Epithelial cell of esophagus (primary cell): ENCODE measurements around the gene UBXN10.

Experiments used
- DNase-seq: peaks from one replicate; pipeline ENCODE4 v3.0.0; 2010; ENCODE audit warnings: low read depth
- H3K4me3 ChIP-seq: 2 replicates; pipeline ENCODE4 v1.5.1; 2011; ENCODE audit warnings: mild to moderate bottlenecking, low read length, control low read depth
- CTCF ChIP-seq: IDR thresholded peaks from 2 replicates; pipeline ENCODE4 v1.5.1; 2011; ENCODE audit warnings: low read depth, mild to moderate bottlenecking, low read length, control low read depth, inconsistent platforms; ENCODE audit not compliant: insufficient read depth; ENCODE audit errors: missing control alignments

Gene UBXN10

GRCh38 chr1:20178634-20179370, 7.1 kb upstream of the UBXN10 start:
- DNase-seq = no peak
- H3K4me3 ChIP-seq = no peak overlapping the region
- TF ChIP-seq CTCF = no peak

GRCh38 chr1:20179371-20180128, 6.3 kb upstream of the UBXN10 start:
- no peak for DNase-seq
- TF ChIP-seq CTCF = no peak
- H3K4me3 ChIP-seq = no peak overlapping the region

- no peak overlapping the region for H3K4me3 ChIP-seq
- DNase-seq = no peak
- TF ChIP-seq CTCF = no peak
Measured at GRCh38 chr1:20180129-20180843, 5.6 kb upstream of the UBXN10 start.

GRCh38 chr1:20180844-20181207, 5.1 kb upstream of the UBXN10 start:
- no peak for DNase-seq
- no peak for TF ChIP-seq CTCF

GRCh38 chr1:20182415-20182814, 3.5 kb upstream of the UBXN10 start:
- DNase-seq = no peak
- no peak overlapping the region for H3K4me3 ChIP-seq
- TF ChIP-seq CTCF = no peak

More at GRCh38 chr1:20180844-20181207, 5.1 kb upstream of the UBXN10 start:
- no peak overlapping the region for H3K4me3 ChIP-seq

GRCh38 chr1:20183035-20183434, 2.9 kb upstream of the UBXN10 start:
- DNase-seq = no peak
- no peak for TF ChIP-seq CTCF
- no peak overlapping the region for H3K4me3 ChIP-seq
